Duodenal mucosa (tissue), 2 donors: ENCODE results near the gene NAPB.

Experiments
- H3K27ac ChIP-seq: one replicate; pipeline ENCODE4 v1.7.0; 2013; ENCODE audit warnings: low read depth, low read length
- H3K27me3 ChIP-seq, 2 donors: one replicate each; pipeline ENCODE4 v1.7.0; 2013; ENCODE audit warnings: low read length in 2 of 2, control low read depth in 1 of 2; ENCODE audit not compliant: insufficient read depth in 2 of 2, control insufficient read depth in 1 of 2
- H3K36me3 ChIP-seq, 2 donors: one replicate each; pipeline ENCODE4 v1.7.0; 2013; ENCODE audit warnings: low read length in 2 of 2, control low read depth in 1 of 2; ENCODE audit not compliant: insufficient read depth in 2 of 2, control insufficient read depth in 1 of 2
- H3K4me1 ChIP-seq, 2 donors: one replicate each; pipeline ENCODE4 v1.7.0; 2013; ENCODE audit warnings: low read length in 2 of 2, control low read depth in 1 of 2; ENCODE audit not compliant: insufficient read depth in 2 of 2, control insufficient read depth in 1 of 2
- H3K4me3 ChIP-seq, 2 donors: one replicate each; pipeline ENCODE4 v1.7.0; 2013; ENCODE audit warnings: low read length in 2 of 2, low read depth in 1 of 2
- H3K9ac ChIP-seq, 2 donors: one replicate each; pipeline ENCODE4 v1.7.0; 2013; ENCODE audit warnings: low read length in 2 of 2, low read depth in 1 of 2
- H3K9me3 ChIP-seq, 2 donors: one replicate each; pipeline ENCODE4 v1.7.0; 2013; ENCODE audit warnings: low read length in 2 of 2, control low read depth in 1 of 2; ENCODE audit not compliant: control insufficient read depth in 1 of 2

NAPB gene

DNA sequence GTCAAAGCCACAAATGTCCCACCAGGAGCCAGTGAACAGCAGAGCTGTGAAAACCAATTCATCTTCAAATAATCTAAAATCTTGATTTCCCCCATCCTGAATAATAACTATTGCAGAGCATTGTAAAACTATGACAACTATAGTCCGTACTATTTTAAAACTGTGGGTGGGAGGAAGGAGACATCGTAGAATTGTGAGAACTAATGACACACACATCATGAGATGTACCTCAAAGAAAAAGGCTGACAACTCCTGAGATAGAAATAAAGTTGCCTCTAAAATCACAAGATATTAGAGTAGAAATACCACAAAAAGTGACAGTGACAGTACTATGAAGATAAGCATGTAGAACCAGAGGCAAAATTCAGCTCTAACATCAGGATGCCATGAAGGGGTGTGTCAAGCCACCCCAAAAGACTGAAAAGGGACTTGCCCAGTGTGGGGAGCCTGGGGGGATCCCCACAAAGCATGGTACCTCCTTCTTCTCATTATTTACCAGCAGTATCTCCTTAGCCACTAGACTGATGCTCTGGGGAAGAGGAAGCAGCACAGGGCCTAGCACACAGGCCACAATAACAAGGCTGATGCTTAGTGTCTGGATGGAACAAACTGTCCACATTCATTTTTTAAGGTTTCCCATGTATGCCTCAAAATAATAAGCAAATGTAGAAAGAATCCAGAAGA is 13.4 kb downstream of the NAPB start:
- no peaks in the 10 kb centered on the region for H3K4me1 ChIP-seq
- no peaks in the 10 kb centered on the region for H3K27me3 ChIP-seq
- no peak overlapping the region for H3K4me3 ChIP-seq
- H3K9ac ChIP-seq: no peak overlapping the region
- no peaks in the 10 kb centered on the region for H3K9me3 ChIP-seq
- no peak overlapping the region for H3K27ac ChIP-seq
- no peaks in the 10 kb centered on the region for H3K36me3 ChIP-seq

DNA sequence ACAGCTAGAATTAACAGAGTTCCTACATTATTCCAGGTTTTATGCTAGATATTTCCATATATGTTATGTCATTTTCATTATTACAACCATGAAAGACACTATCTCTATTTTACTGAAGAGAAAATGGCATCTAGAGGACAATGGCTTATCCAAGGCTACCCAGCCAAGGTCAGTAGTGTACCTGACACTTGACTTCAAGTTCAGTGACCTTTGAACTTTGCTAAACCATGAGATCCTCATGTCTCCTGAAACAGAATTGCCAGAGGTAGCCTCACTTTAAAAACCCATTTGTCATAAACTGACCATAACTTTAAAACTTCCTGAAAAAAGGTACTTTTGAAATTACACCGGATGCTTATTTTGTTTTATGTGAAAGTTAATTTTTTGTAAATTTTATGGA is 14.4 kb downstream of the NAPB start:
- Histone ChIP-seq H3K9ac (no peak overlapping the region), H3K4me1 (no peaks in the 10 kb centered on the region), H3K27ac (no peak overlapping the region), H3K9me3 (no peaks in the 10 kb centered on the region), H3K36me3 (peaks cover 0 to 9% of the 10 kb centered on the region in 2 donors), H3K27me3 (no peaks in the 10 kb centered on the region), H3K4me3 (no peak overlapping the region)

- Histone ChIP-seq H3K36me3 (peaks cover 0 to 9% of the 10 kb centered on the region in 2 donors), H3K27ac (no peak overlapping the region), H3K9ac (no peak overlapping the region), H3K4me3 (no peak overlapping the region), H3K9me3 (no peaks in the 10 kb centered on the region), H3K4me1 (no peaks in the 10 kb centered on the region), H3K27me3 (no peaks in the 10 kb centered on the region)
Observed at GRCh38 chr20:23404196-23404595, 17.1 kb downstream of the NAPB start.

DNA sequence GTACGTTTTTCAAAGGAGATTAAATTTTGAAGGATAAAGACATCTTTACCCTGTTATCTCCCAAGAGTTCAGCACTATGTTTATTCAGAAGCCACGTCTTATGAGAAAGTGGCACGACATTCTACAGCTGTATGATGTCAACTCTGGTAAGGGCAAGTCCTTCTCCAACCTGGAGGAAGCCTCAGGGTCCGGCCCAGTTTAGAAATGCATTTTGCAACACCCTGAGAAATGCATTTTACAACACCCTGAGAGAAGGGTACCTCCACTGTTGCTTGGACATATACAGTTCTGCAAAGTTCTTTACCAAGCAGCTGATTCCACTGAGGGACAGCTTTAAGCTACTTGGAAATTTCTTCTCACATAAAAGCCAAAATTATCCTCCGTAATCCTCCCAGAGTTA is 17.5 kb downstream of the NAPB start:
- Histone ChIP-seq H3K27me3 (no peaks in the 10 kb centered on the region), H3K9me3 (no peaks in the 10 kb centered on the region), H3K4me1 (no peaks in the 10 kb centered on the region), H3K9ac (no peak overlapping the region), H3K27ac (no peak overlapping the region), H3K36me3 (peaks cover 0 to 9% of the 10 kb centered on the region in 2 donors), H3K4me3 (no peak overlapping the region)

- Histone ChIP-seq H3K27ac (no peak overlapping the region), H3K36me3 (peaks cover 0 to 9% of the 10 kb centered on the region in 2 donors), H3K9ac (no peak overlapping the region), H3K27me3 (no peaks in the 10 kb centered on the region), H3K4me1 (no peaks in the 10 kb centered on the region), H3K4me3 (no peak overlapping the region), H3K9me3 (no peaks in the 10 kb centered on the region)
Observed at GRCh38 chr20:23401051-23401450, 20.2 kb downstream of the NAPB start.

GRCh38 chr20:23399568-23400241 is 21.6 kb downstream of the NAPB start:
- H3K4me1 ChIP-seq: no peaks in the 10 kb centered on the region
- no peak overlapping the region for H3K9ac ChIP-seq
- no peak overlapping the region for H3K4me3 ChIP-seq
- H3K9me3 ChIP-seq: no peaks in the 10 kb centered on the region
- peaks cover 6 to 12% of the 10 kb centered on the region in 2 donors for H3K36me3 ChIP-seq
- H3K27me3 ChIP-seq: no peaks in the 10 kb centered on the region
- H3K27ac ChIP-seq: no peak overlapping the region

GRCh38 chr20:23397961-23398360 is 23.3 kb downstream of the NAPB start:
- H3K27ac ChIP-seq: no peak overlapping the region
- no peaks in the 10 kb centered on the region for H3K9me3 ChIP-seq
- no peaks in the 10 kb centered on the region for H3K27me3 ChIP-seq
- peaks cover 21 to 29% of the 10 kb centered on the region in 2 donors for H3K36me3 ChIP-seq
- H3K4me3 ChIP-seq: no peak overlapping the region
- H3K9ac ChIP-seq: no peak overlapping the region
- H3K4me1 ChIP-seq: no peaks in the 10 kb centered on the region

- Histone ChIP-seq H3K9me3 (no peaks in the 10 kb centered on the region), H3K4me3 (no peak overlapping the region), H3K4me1 (no peaks in the 10 kb centered on the region), H3K27me3 (no peaks in the 10 kb centered on the region), H3K27ac (no peak overlapping the region), H3K9ac (no peak overlapping the region), H3K36me3 (peaks cover 21 to 24% of the 10 kb centered on the region in 2 donors)
Observed at GRCh38 chr20:23396950-23397627, 24.2 kb downstream of the NAPB start.

GRCh38 chr20:23393996-23394775 is 27.1 kb downstream of the NAPB start:
- Histone ChIP-seq H3K4me1 (no peaks in the 10 kb centered on the region), H3K9me3 (no peaks in the 10 kb centered on the region), H3K27me3 (no peaks in the 10 kb centered on the region), H3K27ac (no peak overlapping the region), H3K4me3 (no peak overlapping the region), H3K9ac (no peak overlapping the region), H3K36me3 (peaks cover 26 to 38% of the 10 kb centered on the region in 2 donors)
